Thyroid gland (tissue), 4 donors: Measurements from ENCODE around the gene ANAPC10. TPM values are rescaled to one million over a fixed set of nuclear protein-coding genes. Genes with fewer than 3 reads are reported as not detected.
A peak's percentile ranks its signal among the peaks of the same experiment; 100 is the strongest.
"Not testable (repeated sequence)": the region's sequence is repeated elsewhere in the genome, so short reads cannot be mapped to it uniquely, and the experiment has no call there.

ENCODE experiments used
- DNase-seq, 2 donors: peaks; one replicate each; pipeline ENCODE4 v3.0.0-alpha.2; 2019
- H3K27ac ChIP-seq, 3 donors: fragments of 200-600 bp; sonication (generic); 1 replicate in 2 of 3; 2 replicates in 1 of 3; pipeline ENCODE4 v1.5.1; 2016 to 2019; ENCODE audit warnings: mild to moderate bottlenecking in 1 of 3, moderate library complexity in 1 of 3
- H3K27me3 ChIP-seq: fragments of 200-600 bp; sonication (generic); one replicate; pipeline ENCODE4 v1.5.1; 2019
- H3K36me3 ChIP-seq, 2 donors: fragments of 200-600 bp; sonication (generic); one replicate each; pipeline ENCODE4 v1.5.1; 2016 to 2019
- H3K4me1 ChIP-seq, 2 donors: fragments of 200-600 bp; sonication (generic); one replicate each; pipeline ENCODE4 v1.5.1; 2017 to 2019
- H3K4me3 ChIP-seq, 3 donors: fragments of 200-600 bp; sonication (generic); replicated peaks in 1 of 3; 1 replicate in 2 of 3; 2 replicates in 1 of 3; pipeline ENCODE4 v1.5.1; 2016; ENCODE audit warnings: mild to moderate bottlenecking in 1 of 3
- H3K9me3 ChIP-seq: fragments of 200-600 bp; sonication (generic); one replicate; pipeline ENCODE4 v1.5.1; 2017
- POLR2A ChIP-seq, 2 donors: fragments of 450-650 bp; IDR thresholded peaks; one replicate each; pipeline ENCODE4 v1.6.1; 2017; ENCODE audit warnings: antibody characterized with exemption in 2 of 2, mild to moderate bottlenecking in 2 of 2, moderate library complexity in 1 of 2
- WGBS, 2 donors: methylation state at CpG; one replicate each; pipeline ENCODE4 v1.1.5; 2017; 5-methylcytosine and 5-hydroxymethylcytosine counted together
- intact Hi-C: fragments of 100-400 bp; cut with DNase I; formaldehyde crosslinking; loops from one replicate; pipeline ENCODE4 v1.15.1; 2023
- total RNA-seq, 4 donors: library from RNA; depleted of rRNA; stranded (reverse); fragments of >200 nt; gene quantifications; one replicate each; pipeline ENCODE4 v1.2.3, GENCODE V29; 2016
- TF ChIP-seq, protein P1 (sequence below), 6 experiments: fragments of 200-600 bp in 3 of 6; fragments of 450-650 bp in 3 of 6; sonication (generic) in 3 of 6; IDR thresholded peaks; one replicate each; pipeline ENCODE4 v1.5.1; 2016 to 2019; ENCODE audit warnings: antibody characterized with exemption in 6 of 6, mild to moderate bottlenecking in 2 of 6, inconsistent platforms in 1 of 6, moderate library complexity in 1 of 6

The ANAPC10 gene
- 10 to 100 TPM; 35.1 to 80.8 (median 47.9) TPM for total RNA-seq

DNA sequence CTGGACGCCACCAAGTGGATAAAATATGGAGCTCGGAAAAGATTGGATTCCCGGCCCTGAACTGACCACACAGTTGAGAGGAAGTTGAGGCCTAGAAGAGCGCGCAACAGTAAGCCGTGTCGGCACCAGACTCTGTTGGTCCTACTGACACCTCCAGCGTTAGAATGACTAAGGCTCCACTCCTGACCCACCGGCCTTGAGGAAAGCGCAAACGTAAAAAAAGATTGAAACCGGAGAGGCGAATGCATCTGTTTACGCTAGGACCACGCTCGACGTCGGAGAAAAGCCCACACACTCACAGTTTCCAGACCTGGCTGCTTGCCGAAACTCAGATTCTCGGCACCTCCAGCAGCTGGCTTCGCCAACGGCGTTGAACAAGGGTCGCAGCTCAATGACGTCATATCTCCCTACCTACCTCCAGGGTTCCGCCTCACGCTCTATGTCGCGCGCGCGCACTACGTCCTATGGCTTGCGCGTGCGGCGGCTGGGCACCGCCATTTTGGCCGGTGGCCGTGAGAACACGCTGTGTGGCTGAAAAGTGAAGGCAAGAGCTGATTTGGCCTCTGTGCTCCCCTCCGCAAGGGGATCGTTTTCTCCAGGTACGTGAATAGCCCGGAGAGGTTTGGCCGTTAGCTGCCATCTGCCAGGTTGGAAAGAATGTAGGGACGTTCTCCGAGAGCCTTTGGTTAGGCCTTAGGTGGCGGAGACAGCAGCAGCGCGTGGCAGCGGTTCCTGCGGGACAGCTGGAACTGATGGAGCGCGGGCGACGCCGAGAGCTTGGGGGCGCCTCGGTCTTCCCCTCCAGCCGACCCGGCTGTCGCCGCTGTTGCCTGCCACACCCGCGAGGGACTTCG, at the start of gene ANAPC10, which contains the start of gene ABCE1:
TSS of gene ANAPC10 (minus strand) at position 376 of the 854 bp plus-strand sequence. CDS start 2,097 bp downstream, outside the sequence.
TSS of gene ABCE1 (plus strand) at position 491 of the 854 bp plus-strand sequence. CDS start 6,102 bp downstream, outside the sequence.
- intact Hi-C loops, result no loop called here
- Histone ChIP-seq H3K36me3 (peaks cover 3 to 8% of the 10 kb centered on the region in 2 donors), H3K4me3 (peak within 1 kb of the TSS; percentile 68 to 93 (median 85)), H3K27ac (peak within 1 kb of the TSS; percentile 88 to 92 (median 89)), H3K9me3 (no peaks in the 10 kb centered on the region), H3K4me1 (peaks cover 21 to 24% of the 10 kb centered on the region in 2 donors), H3K27me3 (no peaks in the 10 kb centered on the region)
- peak; percentile 13 to 72 for TF ChIP-seq POLR2A (IDR thresholded peaks at IDR 0.05)
- TF ChIP-seq, protein P1, sequence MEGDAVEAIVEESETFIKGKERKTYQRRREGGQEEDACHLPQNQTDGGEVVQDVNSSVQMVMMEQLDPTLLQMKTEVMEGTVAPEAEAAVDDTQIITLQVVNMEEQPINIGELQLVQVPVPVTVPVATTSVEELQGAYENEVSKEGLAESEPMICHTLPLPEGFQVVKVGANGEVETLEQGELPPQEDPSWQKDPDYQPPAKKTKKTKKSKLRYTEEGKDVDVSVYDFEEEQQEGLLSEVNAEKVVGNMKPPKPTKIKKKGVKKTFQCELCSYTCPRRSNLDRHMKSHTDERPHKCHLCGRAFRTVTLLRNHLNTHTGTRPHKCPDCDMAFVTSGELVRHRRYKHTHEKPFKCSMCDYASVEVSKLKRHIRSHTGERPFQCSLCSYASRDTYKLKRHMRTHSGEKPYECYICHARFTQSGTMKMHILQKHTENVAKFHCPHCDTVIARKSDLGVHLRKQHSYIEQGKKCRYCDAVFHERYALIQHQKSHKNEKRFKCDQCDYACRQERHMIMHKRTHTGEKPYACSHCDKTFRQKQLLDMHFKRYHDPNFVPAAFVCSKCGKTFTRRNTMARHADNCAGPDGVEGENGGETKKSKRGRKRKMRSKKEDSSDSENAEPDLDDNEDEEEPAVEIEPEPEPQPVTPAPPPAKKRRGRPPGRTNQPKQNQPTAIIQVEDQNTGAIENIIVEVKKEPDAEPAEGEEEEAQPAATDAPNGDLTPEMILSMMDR (IDR thresholded peaks at IDR 0.05), result peak in 3 of 6 experiments; percentile 11 to 35 (median 35)
- DNase-seq, result peak; percentile 96
- WGBS, 2 donors, result 0 to 1% methylated on average over 45 to 52 of the region's 67 CpGs

DNA sequence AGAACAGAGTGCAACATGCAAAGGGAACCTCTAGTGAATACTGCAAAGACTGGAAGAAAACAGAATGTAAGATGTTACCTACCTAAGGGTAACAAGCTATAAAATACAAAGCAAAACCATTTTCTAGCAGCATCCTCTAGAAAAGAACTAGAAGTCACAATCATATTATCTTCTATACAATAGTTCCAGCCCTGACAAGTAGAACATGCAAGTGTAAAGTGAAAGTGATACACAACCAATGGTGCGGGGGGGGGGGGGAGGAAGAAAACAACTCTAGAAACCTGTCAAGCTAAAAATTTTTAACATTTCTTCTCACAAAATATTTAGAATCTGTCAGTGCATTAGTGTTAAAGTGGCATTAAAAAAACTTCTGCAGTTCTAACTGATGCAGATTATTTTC, 38.2 kb upstream of the ANAPC10 start:
- DNase-seq, H3K27ac ChIP-seq, intact Hi-C loops, H3K4me3 ChIP-seq, H3K9me3 ChIP-seq, H3K4me1 ChIP-seq, H3K27me3 ChIP-seq: not testable (repeated sequence)
- peaks cover 14 to 31% of the 10 kb centered on the region in 2 donors for H3K36me3 ChIP-seq
- WGBS, 2 donors, result 55 to 62% methylated on average over 1 of the region's 1 CpG

DNA sequence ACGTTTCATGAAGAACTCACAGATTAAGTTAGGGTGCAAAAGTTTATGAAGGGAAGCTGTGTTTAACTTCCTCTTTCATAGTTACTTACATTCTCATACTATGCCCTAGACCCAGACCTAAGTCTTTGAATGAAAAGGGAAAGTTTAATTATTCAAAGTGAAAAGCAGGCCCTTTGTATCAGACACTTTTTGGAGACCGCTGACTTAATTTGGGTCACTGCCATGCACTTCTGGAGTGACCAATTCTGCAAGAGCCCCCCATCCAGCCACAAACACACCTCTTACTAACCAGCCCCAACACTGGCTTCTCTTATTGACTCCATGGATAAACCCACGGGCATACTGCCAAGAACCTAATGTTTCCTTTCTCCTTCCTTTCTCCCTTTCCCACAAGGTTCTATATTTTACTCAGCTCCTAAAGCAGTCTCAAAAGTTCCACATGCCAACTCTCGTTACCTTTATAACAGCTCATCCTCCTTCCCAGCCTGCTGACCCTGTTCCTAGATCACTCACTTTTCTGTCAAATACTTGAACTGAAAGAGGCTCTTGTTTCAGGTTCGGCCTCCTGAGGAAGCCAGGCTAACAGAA, 34.6 kb upstream of the ANAPC10 start:
- no peak for TF ChIP-seq POLR2A (IDR thresholded peaks at IDR 0.05)
- TF ChIP-seq, protein P1 (IDR thresholded peaks at IDR 0.05), result no peak
- H3K4me1 ChIP-seq, result peaks cover 0 to 3% of the 10 kb centered on the region in 2 donors
- WGBS, 2 donors, result 68 to 70% methylated on average over 5 of the region's 5 CpGs
- no peaks in the 10 kb centered on the region for H3K9me3 ChIP-seq
- H3K27ac ChIP-seq, result no peak overlapping the region
- intact Hi-C loops, result no loop called here
- H3K4me3 ChIP-seq, result no peak overlapping the region
- H3K27me3 ChIP-seq, result no peaks in the 10 kb centered on the region
- H3K36me3 ChIP-seq, result peaks cover 2% of the 10 kb centered on the region in 2 donors
- no peak for DNase-seq

DNA sequence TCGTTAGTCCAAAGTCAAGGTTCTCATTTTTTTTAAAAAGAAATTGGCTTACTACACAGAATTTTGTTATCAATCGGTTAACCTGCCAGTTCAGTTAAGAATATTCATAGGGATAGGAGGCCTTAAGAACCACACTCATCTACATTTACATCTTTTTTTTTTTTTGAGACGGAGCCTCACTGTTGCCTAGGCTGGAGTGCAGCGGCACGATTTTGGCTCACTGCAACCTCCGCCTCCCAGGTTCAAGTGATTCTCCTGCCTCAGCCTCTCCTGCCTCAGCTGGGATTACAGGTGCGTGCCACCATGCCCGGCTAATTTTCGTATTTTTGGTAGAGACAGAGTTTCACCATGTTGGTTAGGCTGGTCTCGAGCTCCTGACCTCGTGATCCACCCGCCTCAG, 33.9 kb upstream of the ANAPC10 start:
- H3K9me3 ChIP-seq, result no peaks in the 10 kb centered on the region
- H3K27ac ChIP-seq, result no peak overlapping the region
- H3K36me3 ChIP-seq, result peaks cover 0 to 5% of the 10 kb centered on the region in 2 donors
- WGBS, 2 donors, result 95 to 96% methylated on average over 12 of the region's 12 CpGs
- H3K4me3 ChIP-seq, result no peak overlapping the region
- no peak for DNase-seq
- intact Hi-C loops, result no loop called here
- no peaks in the 10 kb centered on the region for H3K27me3 ChIP-seq
- TF ChIP-seq, protein P1 (IDR thresholded peaks at IDR 0.05), result no peak
- TF ChIP-seq POLR2A (IDR thresholded peaks at IDR 0.05), result no peak
- H3K4me1 ChIP-seq, result peaks cover 0 to 3% of the 10 kb centered on the region in 2 donors

DNA sequence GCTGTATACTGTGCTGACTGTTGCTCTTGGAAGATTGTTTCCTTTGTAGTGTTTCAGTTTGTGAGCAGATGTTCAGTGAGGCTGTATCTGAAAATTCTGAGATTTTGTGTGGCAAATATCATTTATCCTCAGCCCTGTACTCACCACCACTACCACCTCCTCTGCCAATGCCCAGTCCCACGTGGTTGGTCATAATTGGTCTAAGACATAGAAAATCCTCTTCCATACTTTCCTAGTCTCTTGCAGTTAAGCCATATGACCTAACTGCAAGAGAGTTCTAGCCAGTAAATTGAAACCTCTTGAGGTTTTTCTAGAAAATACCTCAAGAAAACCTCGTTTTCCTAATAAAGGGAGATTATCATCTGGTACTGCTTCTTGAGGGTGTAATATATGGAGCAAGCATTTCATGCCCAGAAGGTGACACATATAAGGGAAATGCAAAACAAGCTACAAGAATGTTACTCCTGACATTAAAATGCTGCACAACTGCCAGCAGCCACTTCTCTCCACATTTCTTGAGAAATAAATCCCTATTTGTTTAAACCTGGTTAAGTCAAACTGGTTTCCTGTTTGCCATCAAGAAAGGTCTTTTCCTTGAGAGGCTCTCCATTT, 32.9 kb upstream of the ANAPC10 start:
- peaks cover 0 to 3% of the 10 kb centered on the region in 2 donors for H3K4me1 ChIP-seq
- intact Hi-C loops, result no loop called here
- no peaks in the 10 kb centered on the region for H3K27me3 ChIP-seq
- TF ChIP-seq, protein P1 (IDR thresholded peaks at IDR 0.05), result no peak
- no peak for TF ChIP-seq POLR2A (IDR thresholded peaks at IDR 0.05)
- no peak overlapping the region for H3K4me3 ChIP-seq
- H3K27ac ChIP-seq, result peak overlapping the region in 1 of 3 donors; percentile 47
- no peaks in the 10 kb centered on the region for H3K9me3 ChIP-seq
- 58 to 59% methylated on average over 2 of the region's 2 CpGs for WGBS, 2 donors
- H3K36me3 ChIP-seq, result peaks cover 0 to 14% of the 10 kb centered on the region in 2 donors
- peak in 1 of 2 donors; percentile 5 for DNase-seq
